ENCODE measurements around the gene RPP14.

Gene RPP14

DNA sequence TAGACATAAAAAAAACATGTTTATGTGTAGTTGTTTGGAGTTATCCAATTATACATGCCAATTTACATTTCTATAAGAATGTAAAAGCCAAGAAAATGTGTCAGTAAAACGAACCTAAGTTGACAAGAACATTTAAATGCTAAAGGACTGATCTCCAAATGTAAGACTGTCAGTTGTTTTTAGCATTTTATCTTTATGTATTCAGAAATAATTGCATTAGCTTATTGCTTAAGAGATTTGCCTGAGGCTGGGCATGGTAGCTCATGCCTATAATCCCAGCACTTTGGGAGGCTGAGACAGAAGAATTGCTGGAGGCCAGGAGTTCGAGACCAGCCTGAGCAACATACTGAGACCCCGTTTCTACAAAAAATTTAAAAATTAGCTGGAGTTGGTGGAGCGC is 53.6 kb downstream of the RPP14 start:
- DNase-seq, result no peak

DNA sequence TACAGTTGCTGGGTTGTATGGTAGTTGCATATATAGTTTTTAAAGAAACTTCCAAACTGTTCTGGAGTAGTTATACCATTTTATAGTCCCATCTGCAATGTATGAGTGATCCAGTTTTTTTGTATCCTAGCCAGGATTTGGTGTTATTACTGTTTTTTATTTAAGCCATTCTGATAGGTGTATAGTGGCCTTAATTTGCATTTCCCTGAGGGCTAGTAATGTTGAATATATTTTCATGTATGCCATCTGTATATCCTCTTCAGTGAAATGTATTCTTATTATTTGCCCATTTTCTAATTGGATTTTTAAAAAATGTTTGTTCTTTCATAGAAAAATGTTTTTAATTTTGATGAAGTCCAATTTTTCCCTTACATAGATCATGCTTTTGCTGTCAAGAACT is 55.8 kb downstream of the RPP14 start:
- DNase-seq, result no peak

DNA sequence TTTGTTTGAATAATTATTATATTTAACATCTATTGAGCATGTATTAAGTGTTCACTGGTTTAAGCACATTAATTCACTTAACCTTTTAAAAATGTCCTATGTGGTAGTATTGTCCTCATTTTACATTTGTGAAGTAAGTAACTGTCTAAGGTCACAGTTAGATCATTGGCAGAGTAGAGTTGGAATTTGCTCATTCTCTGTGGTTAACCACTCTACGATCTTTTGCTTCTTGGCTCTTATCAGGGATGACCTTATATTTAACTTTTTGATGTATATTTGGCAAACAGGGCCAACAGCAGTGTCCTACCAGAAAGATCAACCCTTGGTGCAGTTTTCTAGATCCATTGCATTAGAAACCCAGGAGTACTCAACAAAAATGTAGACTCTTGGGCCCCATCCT is 60.7 kb downstream of the RPP14 start:
- no peak for DNase-seq

DNA sequence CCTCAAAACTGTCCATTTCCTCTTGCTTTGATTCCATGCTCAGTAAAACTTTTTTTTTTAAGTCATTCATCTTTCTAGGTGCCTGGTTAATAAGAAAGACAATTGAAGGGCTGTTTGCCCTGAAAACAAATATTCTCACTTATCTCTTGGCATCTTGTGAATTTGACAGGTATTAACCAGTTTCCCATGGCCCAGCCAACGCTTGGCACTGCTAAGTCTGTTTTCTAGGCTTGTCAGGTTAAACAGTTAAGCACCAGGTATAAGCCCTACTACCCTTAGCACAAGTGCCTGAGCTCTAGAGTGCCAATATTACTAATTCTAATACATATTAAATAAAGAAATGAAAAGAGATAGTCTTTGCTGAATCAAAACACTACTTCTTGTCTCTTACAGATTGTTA is 63.0 kb downstream of the RPP14 start:
- DNase-seq, result no peak

Data from NCI-H1048 (cell line).